ENCODE results near the gene ANKH. TPM values are rescaled to one million over a fixed set of nuclear protein-coding genes. Genes with fewer than 3 reads are reported as not detected.

Gene ANKH
- total RNA-seq, 1 experiment from 2014 or later = 16.9 TPM

GRCh38 chr5:14854799-14855198 lies 16.8 kb downstream of the ANKH start:
- H3K27ac Mint-ChIP-seq = no peak overlapping the region
- CTCF ChIA-PET = no interaction called here
- DNase-seq (ENCODE audit: low spot score) (no peak), ATAC-seq (no peak)
- H3K36me3 Mint-ChIP-seq = no peaks in the 10 kb centered on the region
- H3K9me3 Mint-ChIP-seq = peaks cover 5% of the 10 kb centered on the region; the same call in 1 of the 2 replicates
- TF ChIP-seq ELF4 (CRISPR knock-in tag; IDR thresholded peaks at IDR 0.05; ENCODE audit: low read depth) = no peak
- TF ChIP-seq ERG (CRISPR knock-in tag; IDR thresholded peaks at IDR 0.05) = no peak
- no peak for TF ChIP-seq ZNF263 (CRISPR knock-in tag; IDR thresholded peaks at IDR 0.05; ENCODE audit: low read depth)
- TF ChIP-seq NFATC4 (CRISPR knock-in tag; IDR thresholded peaks at IDR 0.05) = no peak
- TF ChIP-seq ATF3 (CRISPR knock-in tag; conservative IDR thresholded peaks at IDR 0.05) = no peak
- no peak for TF ChIP-seq USF2 (CRISPR knock-in tag; IDR thresholded peaks at IDR 0.05)
- TF ChIP-seq E2F4 (CRISPR knock-in tag; IDR thresholded peaks at IDR 0.05; ENCODE audit: borderline replicate concordance, low read depth) = no peak
- no peak for TF ChIP-seq CREB1 (CRISPR knock-in tag; IDR thresholded peaks at IDR 0.05)
- no peak for TF ChIP-seq MAX (CRISPR knock-in tag; IDR thresholded peaks at IDR 0.05)
- TF ChIP-seq GRHL2 (CRISPR knock-in tag; IDR thresholded peaks at IDR 0.05; ENCODE audit: insufficient replicate concordance, severe bottlenecking) = no peak
- no peak for TF ChIP-seq NR2C2 (CRISPR knock-in tag; IDR thresholded peaks at IDR 0.05)
- no peak for TF ChIP-seq HMGA2 (CRISPR knock-in tag; IDR thresholded peaks at IDR 0.05)
- no peak for TF ChIP-seq HMGXB4 (CRISPR knock-in tag; IDR thresholded peaks at IDR 0.05)
- H3K4me3 Mint-ChIP-seq = no peak overlapping the region
- H3K27me3 Mint-ChIP-seq (ENCODE audit: low read depth) = no peaks in the 10 kb centered on the region
- H3K4me1 Mint-ChIP-seq = peaks cover 20% of the 10 kb centered on the region
- POLR2A ChIA-PET = no interaction called here

- Mint-ChIP-seq H3K4me1 (peaks cover 31% of the 10 kb centered on the region), H3K27ac (no peak overlapping the region), H3K36me3 (no peaks in the 10 kb centered on the region), H3K27me3 (ENCODE audit: low read depth) (no peaks in the 10 kb centered on the region), H3K9me3 (no peaks in the 10 kb centered on the region), H3K4me3 (no peak overlapping the region)
- no peak for DNase-seq (ENCODE audit: low spot score)
- CTCF ChIA-PET = no interaction called here
- POLR2A ChIA-PET = no interaction called here
- no peak for ATAC-seq
- TF ChIP-seq RORB (CRISPR knock-in tag; IDR thresholded peaks at IDR 0.05) = no peak
- TF ChIP-seq ZBTB43 (CRISPR knock-in tag; IDR thresholded peaks at IDR 0.05) = no peak
- TF ChIP-seq ARID4B (CRISPR knock-in tag; IDR thresholded peaks at IDR 0.05; ENCODE audit: borderline replicate concordance) = no peak
- no peak for TF ChIP-seq JAZF1 (CRISPR knock-in tag; IDR thresholded peaks at IDR 0.05)
- no peak for TF ChIP-seq ELF4 (CRISPR knock-in tag; IDR thresholded peaks at IDR 0.05; ENCODE audit: low read depth)
- no peak for TF ChIP-seq ZNF317 (CRISPR knock-in tag; IDR thresholded peaks at IDR 0.05; ENCODE audit: borderline replicate concordance, low read depth)
- no peak for TF ChIP-seq USF2 (CRISPR knock-in tag; IDR thresholded peaks at IDR 0.05)
Measured at GRCh38 chr5:14853685-14854084, 17.9 kb downstream of the ANKH start.
